Spleen (tissue), 11 donors: Measurements from ENCODE around the gene TMEM18. TPM values are rescaled to one million over a fixed set of nuclear protein-coding genes. Genes with fewer than 3 reads are reported as not detected.

Experiments
- DNase-seq: peaks from one replicate; pipeline ENCODE4 v3.0.0-alpha.2; 2020
- H3K27ac ChIP-seq, 8 donors: fragments of 200-600 bp; sonication (generic) in 7 of 8; 1 replicate in 4 of 8; 2 replicates in 4 of 8; pipeline versions ENCODE4 v1.5.0 to v1.8.0; 2016 to 2021; ENCODE audit warnings: inconsistent platforms in 4 of 8, mild to moderate bottlenecking in 4 of 8, moderate library complexity in 1 of 8
- H3K27me3 ChIP-seq, 7 donors: fragments of 200-600 bp; sonication (generic) in 6 of 7; replicated peaks in 1 of 7; 1 replicate in 4 of 7; 2 replicates in 3 of 7; pipeline versions ENCODE4 v1.5.0 to v1.8.0; 2016 to 2021; ENCODE audit warnings: inconsistent platforms in 3 of 7, mild to moderate bottlenecking in 1 of 7
- H3K36me3 ChIP-seq, 6 donors: fragments of 200-600 bp; sonication (generic) in 5 of 6; 1 replicate in 4 of 6; 2 replicates in 2 of 6; pipeline versions ENCODE4 v1.5.0 to v1.8.0; 2016 to 2021; ENCODE audit warnings: inconsistent platforms in 2 of 6
- H3K4me1 ChIP-seq, 6 donors: fragments of 200-600 bp; sonication (generic) in 5 of 6; 1 replicate in 3 of 6; 2 replicates in 3 of 6; pipeline versions ENCODE4 v1.5.0 to v1.8.0; 2016 to 2021; ENCODE audit warnings: inconsistent platforms in 3 of 6
- H3K4me3 ChIP-seq, 8 donors: fragments of 200-600 bp; sonication (generic) in 7 of 8; 1 replicate in 4 of 8; 2 replicates in 4 of 8; pipeline versions ENCODE4 v1.5.0 to v1.8.0; 2016 to 2021; ENCODE audit warnings: inconsistent platforms in 4 of 8, mild to moderate bottlenecking in 4 of 8, moderate library complexity in 2 of 8
- H3K9me3 ChIP-seq, 8 donors: fragments of 200-600 bp; sonication (generic) in 7 of 8; 1 replicate in 4 of 8; 2 replicates in 4 of 8; pipeline versions ENCODE4 v1.5.0 to v1.8.0; 2016 to 2021; ENCODE audit warnings: inconsistent platforms in 4 of 8
- CTCF ChIP-seq, 11 experiments: fragments of 200-600 bp in 7 of 11; fragments of 450-650 bp in 4 of 11; sonication (generic) in 4 of 11; IDR thresholded peaks in 8 of 11; conservative IDR thresholded peaks in 3 of 11; 1 replicate in 7 of 11; 2 replicates in 4 of 11; pipeline versions ENCODE4 v1.4.0 to v1.8.0; 2016 to 2021; ENCODE audit warnings: antibody characterized with exemption in 11 of 11, inconsistent platforms in 4 of 11, mild to moderate bottlenecking in 1 of 11
- POLR2A ChIP-seq, 3 donors: fragments of 450-650 bp; IDR thresholded peaks; one replicate each; pipeline ENCODE4 v1.5.1; 2017; ENCODE audit warnings: antibody characterized with exemption in 3 of 3, mild to moderate bottlenecking in 1 of 3
- POLR2AphosphoS5 ChIP-seq, 3 donors: sonication (generic); formaldehyde crosslinking; IDR thresholded peaks; one replicate each; pipeline ENCODE4 v1.5.1; 2017; ENCODE audit warnings: antibody characterized with exemption in 3 of 3
- WGBS, 5 donors: extraction: QIAGEN DNeasy Blood & Tissue Kit in 3 of 5; methylation state at CpG; one replicate each; pipeline versions ENCODE4 v1.1.5 to v1.1.7; 2013 to 2018; 5-methylcytosine and 5-hydroxymethylcytosine counted together
- intact Hi-C: fragments of 100-400 bp; cut with DNase I; formaldehyde crosslinking; loops from one replicate; pipeline ENCODE4 v1.15.0; 2023; ENCODE audit warnings: low total_unique reads
- polyA plus RNA-seq, 3 donors: library from polyadenylated mRNA; stranded (reverse); fragments of 200-250 nt; gene quantifications; one replicate each; pipeline ENCODE4 v1.2.1, GENCODE V29; 2013
- total RNA-seq, 7 donors: library from RNA; depleted of rRNA in 3 of 7; stranded (reverse); fragments of >200 nt in 3 of 7; fragmentation: NEBNext Ultra II Directional in 4 of 7; extraction: Animal tissue kit (Norgen Biotek cat#: 25700) in 4 of 7; gene quantifications; one replicate each; pipeline versions ENCODE4 v1.1.0 to v1.2.1, GENCODE V29; 2016 to 2021
- donor health status: healthy with polysubstance abuse.
- donor health status: DM: no; HTN: no; CAD: no; lungs with moderate emphysema.
- donor health status: DM: no; HTN: no; CAD: no.
- donor health status: Bipolar disorder and iron deficiency.
- donor health status: healthy.
- donor health status: DM: no; HTN: no; CAD: no.
- donor health status: DM: yes; HTN: yes; CAD: no.

TMEM18 gene
- total and polyA plus RNA-seq, 10 donors = 20.0 to 29.3 (median 22.6) TPM

DNA sequence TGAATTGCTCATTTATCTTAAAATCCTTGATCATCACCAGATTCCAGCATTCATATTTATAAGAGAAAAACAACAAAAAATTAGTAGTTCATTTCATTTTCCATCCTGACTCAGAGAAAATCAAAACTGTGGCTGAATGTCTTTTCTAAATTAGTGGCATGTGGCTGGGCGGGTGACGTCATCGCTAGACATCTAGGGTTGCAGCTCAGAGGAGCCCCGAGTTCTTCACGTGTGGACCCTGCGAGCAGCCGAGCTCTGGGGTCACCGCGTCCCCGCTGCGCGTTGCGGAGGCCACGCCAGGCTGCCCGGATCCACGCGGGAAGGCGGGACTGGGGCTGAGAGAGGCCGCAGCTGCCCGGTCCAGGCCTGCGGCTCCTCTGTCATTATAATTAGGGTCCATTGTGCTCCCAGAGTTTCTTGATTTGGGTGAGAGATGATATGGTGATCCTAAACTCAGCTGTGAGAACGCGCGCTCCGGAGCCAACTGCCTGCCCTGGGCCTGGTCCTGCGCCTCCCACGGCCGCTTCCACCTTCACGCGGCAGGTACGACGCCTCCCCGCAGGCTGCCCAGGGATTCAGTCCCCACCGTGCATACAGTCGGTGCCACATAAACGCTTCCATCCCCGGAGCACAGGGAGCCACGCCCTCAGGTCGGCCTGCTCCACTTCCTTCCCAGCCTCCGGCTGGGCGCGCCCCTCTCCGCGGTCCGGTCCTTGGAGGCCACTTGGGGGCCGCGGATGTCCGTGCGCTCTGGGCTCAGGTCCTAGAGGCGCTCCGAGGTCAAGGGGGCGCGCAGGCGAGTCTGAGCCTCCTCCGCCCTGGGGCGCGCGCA, 56.5 kb downstream of the TMEM18 start:
- TF ChIP-seq CTCF (IDR thresholded peaks at IDR 0.05 in 8 of 11, conservative IDR thresholded peaks at IDR 0.05 in 3 of 11) = no peak
- TF ChIP-seq POLR2AphosphoS5 (IDR thresholded peaks at IDR 0.05) = no peak
- no peak for TF ChIP-seq POLR2A (IDR thresholded peaks at IDR 0.05)
- H3K9me3 ChIP-seq = peaks cover 0 to 22% (median 11%) of the 10 kb centered on the region in 8 donors
- no peak overlapping the region for H3K27ac ChIP-seq
- intact Hi-C loops = no loop called here
- no peak for DNase-seq
- H3K27me3 ChIP-seq = no peaks in the 10 kb centered on the region
- no peaks in the 10 kb centered on the region for H3K4me1 ChIP-seq
- no peak overlapping the region for H3K4me3 ChIP-seq
- 92 to 97% (median 93%) methylated on average over 48 to 58 of the region's 58 CpGs for WGBS, 5 donors
- H3K36me3 ChIP-seq = no peaks in the 10 kb centered on the region

DNA sequence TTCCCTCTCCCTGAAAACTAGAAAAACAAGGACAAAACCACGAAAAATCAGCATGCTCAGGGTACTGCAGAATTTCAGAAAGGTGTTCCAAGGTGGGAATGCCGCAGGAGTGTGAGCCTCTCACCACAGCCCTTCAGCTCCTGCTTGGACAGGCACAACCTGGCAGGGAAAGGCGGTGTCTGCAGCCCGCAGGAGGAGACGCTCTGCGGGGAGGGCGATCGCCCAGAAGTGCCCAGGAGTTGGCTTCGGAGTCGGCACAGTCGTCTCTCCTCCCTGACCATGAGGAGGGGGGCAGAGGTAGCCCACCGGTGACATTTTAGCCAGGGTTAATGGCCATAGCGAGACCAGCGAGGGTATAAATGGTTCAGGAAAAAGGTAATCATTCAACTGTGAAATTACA, 57.2 kb downstream of the TMEM18 start:
- Histone ChIP-seq H3K9me3 (peaks cover 0 to 22% (median 11%) of the 10 kb centered on the region in 8 donors), H3K4me1 (no peaks in the 10 kb centered on the region), H3K4me3 (no peak overlapping the region), H3K27ac (no peak overlapping the region), H3K36me3 (no peaks in the 10 kb centered on the region), H3K27me3 (no peaks in the 10 kb centered on the region)
- DNase-seq = no peak
- 80 to 91% (median 87%) methylated on average over 14 of the region's 14 CpGs for WGBS, 5 donors
- intact Hi-C loops = no loop called here
- no peak for TF ChIP-seq POLR2A (IDR thresholded peaks at IDR 0.05)
- no peak for TF ChIP-seq CTCF (IDR thresholded peaks at IDR 0.05 in 8 of 11, conservative IDR thresholded peaks at IDR 0.05 in 3 of 11)
- no peak for TF ChIP-seq POLR2AphosphoS5 (IDR thresholded peaks at IDR 0.05)

DNA sequence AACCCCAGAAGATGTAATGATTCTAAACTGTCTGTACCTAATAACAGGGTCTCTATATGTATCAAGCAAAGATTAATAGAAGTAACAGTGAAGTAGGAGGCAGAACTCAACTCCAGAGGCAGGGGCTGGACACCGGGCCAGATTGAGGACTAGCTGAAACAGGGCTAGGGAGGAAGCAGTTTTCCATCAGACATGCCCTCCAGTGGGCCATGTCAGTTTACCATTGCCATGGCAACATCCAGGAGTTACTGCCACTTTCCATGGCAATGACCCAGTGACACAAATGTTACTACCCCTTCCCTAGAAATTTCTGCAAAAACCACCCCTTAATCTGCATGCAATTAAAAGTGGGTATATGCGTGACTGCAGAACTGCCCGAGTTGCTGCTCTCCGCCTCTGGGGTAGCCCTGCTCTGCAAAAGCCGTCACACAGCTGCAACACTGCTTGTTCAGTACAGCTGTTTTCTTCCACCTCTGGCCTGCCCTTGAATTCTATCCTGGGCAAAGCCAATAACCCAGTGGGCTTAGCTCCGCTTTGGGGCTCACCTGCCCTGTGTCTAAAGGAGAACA, 58.7 kb downstream of the TMEM18 start:
- no peak for DNase-seq
- intact Hi-C loops = no loop called here
- no peak overlapping the region for H3K4me3 ChIP-seq
- WGBS, 5 donors = 89 to 94% (median 92%) methylated on average over 6 of the region's 6 CpGs
- TF ChIP-seq POLR2AphosphoS5 (IDR thresholded peaks at IDR 0.05) (no peak), POLR2A (IDR thresholded peaks at IDR 0.05) (no peak), CTCF (IDR thresholded peaks at IDR 0.05 in 8 of 11, conservative IDR thresholded peaks at IDR 0.05 in 3 of 11) (no peak)
- H3K27ac ChIP-seq = no peak overlapping the region
- H3K36me3 ChIP-seq = no peaks in the 10 kb centered on the region
- H3K27me3 ChIP-seq = no peaks in the 10 kb centered on the region
- H3K9me3 ChIP-seq = peaks cover 0 to 22% (median 11%) of the 10 kb centered on the region in 8 donors
- no peaks in the 10 kb centered on the region for H3K4me1 ChIP-seq

DNA sequence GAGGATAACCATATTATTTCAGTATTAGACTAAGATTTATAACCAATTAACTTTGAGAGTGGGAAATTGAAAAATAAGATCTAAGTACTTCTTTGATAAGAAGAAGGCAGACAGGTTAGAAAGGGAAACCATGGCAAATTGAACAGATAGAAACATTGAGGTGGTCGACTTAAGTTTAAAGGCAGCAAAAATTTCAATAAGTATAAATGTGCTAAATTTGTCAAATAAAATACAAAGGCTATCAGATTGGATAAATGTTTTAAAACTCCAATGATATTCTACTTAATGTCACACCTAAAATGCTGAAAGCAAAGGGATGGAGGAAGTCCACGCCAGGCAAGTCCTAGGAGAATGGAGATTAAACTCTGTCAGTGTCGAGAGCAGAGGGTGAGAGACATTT, 59.2 kb downstream of the TMEM18 start:
- DNase-seq = no peak
- Histone ChIP-seq H3K9me3 (peaks cover 0 to 22% (median 11%) of the 10 kb centered on the region in 8 donors), H3K27me3 (no peaks in the 10 kb centered on the region), H3K4me3 (no peak overlapping the region), H3K27ac (no peak overlapping the region), H3K36me3 (no peaks in the 10 kb centered on the region), H3K4me1 (no peaks in the 10 kb centered on the region)
- WGBS, 5 donors = 79 to 92% (median 84%) methylated on average over 3 of the region's 3 CpGs
- TF ChIP-seq POLR2AphosphoS5 (IDR thresholded peaks at IDR 0.05) = no peak
- intact Hi-C loops = no loop called here
